Endothelial cell of umbilical vein (primary cell): Measurements from ENCODE around the gene PAEP. TPM values are rescaled to one million over a fixed set of nuclear protein-coding genes. Genes with fewer than 3 reads are reported as not detected.

Source experiments
- BruUV-seq: library from RNA; stranded (reverse); fragments of 400-500 nt; replicated peaks from 2 replicates; lab custom pipeline; 2021; lab: Mats Ljungman, UMichigan
- CTCF ChIA-PET: fragments of 300-600, 350-600 bp; sonication (Branson Sonifier 250); formaldehyde crosslinking; loops from one replicate; lab custom pipeline; 2021; ENCODE audit warnings: antibody characterized with exemption, inconsistent platforms; lab: Charles Lee
- POLR2A ChIA-PET: fragments of 300-600, 350-600 bp; sonication (Branson Sonifier 250); formaldehyde crosslinking; loops from one replicate; lab custom pipeline; 2021; ENCODE audit warnings: antibody characterized with exemption, inconsistent platforms; lab: Charles Lee
- DNase-seq: peaks from one replicate; pipeline ENCODE4 v3.0.0-alpha.2; 2011; ENCODE audit warnings: low read depth, low spot score
- FAIRE-seq: peaks from 2 replicates; lab custom pipeline; 2011; peaks lifted over from hg19 to GRCh38; lab: Jason Lieb, UNC
- H2AFZ ChIP-seq: 2 replicates; pipeline ENCODE4 v1.6.0; 2012; ENCODE audit warnings: low read depth, low read length, control low read depth, inconsistent platforms
- H3K27ac ChIP-seq: 2 replicates; pipeline ENCODE4 v1.5.1; 2011; ENCODE audit warnings: low read depth, mild to moderate bottlenecking, control low read depth, low read length, moderate library complexity; ENCODE audit not compliant: insufficient read depth
- H3K27me3 ChIP-seq, 2 experiments: 2 replicates each; pipeline versions ENCODE4 v1.6.0 to v1.6.1; 2011; ENCODE audit warnings: low read length in 2 of 2, mixed read lengths in 1 of 2; ENCODE audit not compliant: control insufficient read depth in 2 of 2, insufficient read depth in 2 of 2
- H3K36me3 ChIP-seq, 2 experiments: 2 replicates in 1 of 2; 3 replicates in 1 of 2; pipeline ENCODE4 v1.5.1; 2011; ENCODE audit warnings: low read length in 2 of 2, mild to moderate bottlenecking in 1 of 2, moderate library complexity in 1 of 2; ENCODE audit not compliant: control insufficient read depth in 2 of 2, insufficient read depth in 2 of 2; ENCODE audit errors: extremely low read depth in 1 of 2
- H3K4me1 ChIP-seq: 3 replicates; pipeline ENCODE4 v1.5.1; 2011; ENCODE audit warnings: mild to moderate bottlenecking, low read length; ENCODE audit not compliant: control insufficient read depth, insufficient read depth; ENCODE audit errors: extremely low read depth
- H3K4me2 ChIP-seq: 2 replicates; pipeline ENCODE4 v1.6.1; 2011; ENCODE audit warnings: low read length, control low read depth, mixed read lengths; ENCODE audit not compliant: insufficient read depth
- H3K4me3 ChIP-seq, 3 experiments: fragments of 200-600 bp in 1 of 3; sonication (generic), shearing (Covaris generic) in 1 of 3; replicated peaks in 1 of 3; 2 replicates each; pipeline ENCODE4 v1.5.1; 2011 to 2016; ENCODE audit warnings: control low read depth in 3 of 3, low read length in 3 of 3, mild to moderate bottlenecking in 2 of 3, inconsistent platforms in 1 of 3, low read depth in 1 of 3, moderate library complexity in 1 of 3; ENCODE audit not compliant: insufficient read depth in 1 of 3
- H3K79me2 ChIP-seq: 2 replicates; pipeline ENCODE4 v1.6.0; 2012; ENCODE audit warnings: low read length, inconsistent platforms; ENCODE audit not compliant: control insufficient read depth, insufficient read depth
- H3K9ac ChIP-seq: replicated peaks from 2 replicates; pipeline ENCODE3; 2011; ENCODE audit warnings: low read length, control low read depth; ENCODE audit not compliant: insufficient read depth; ENCODE audit errors: extremely low read depth
- H3K9me1 ChIP-seq: replicated peaks from 3 replicates; pipeline ENCODE4 v1.6.0; 2011; ENCODE audit warnings: mild to moderate bottlenecking, low read length; ENCODE audit not compliant: control insufficient read depth, insufficient read depth; ENCODE audit errors: extremely low read depth
- H3K9me3 ChIP-seq: replicated peaks from 2 replicates; pipeline ENCODE4 v1.5.1; 2012; ENCODE audit warnings: low read length, inconsistent platforms; ENCODE audit not compliant: control insufficient read depth, insufficient read depth
- H4K20me1 ChIP-seq: replicated peaks from 2 replicates; pipeline ENCODE3; 2011; ENCODE audit warnings: mild to moderate bottlenecking, low read length; ENCODE audit not compliant: control insufficient read depth, insufficient read depth; ENCODE audit errors: extremely low read depth
- EZH2 ChIP-seq: IDR thresholded peaks from 2 replicates; pipeline ENCODE4 v1.6.1; 2012; ENCODE audit warnings: borderline replicate concordance, low read depth, mild to moderate bottlenecking, moderate library complexity, low read length, inconsistent platforms; ENCODE audit not compliant: severe bottlenecking
- FOS ChIP-seq: IDR thresholded peaks from 2 replicates; pipeline ENCODE4 v1.6.1; 2011; ENCODE audit warnings: mild to moderate bottlenecking, low read length, moderate library complexity, borderline replicate concordance; ENCODE audit not compliant: insufficient read depth
- GATA2 ChIP-seq: IDR thresholded peaks from 2 replicates; pipeline ENCODE4 v1.7.0; 2011; ENCODE audit warnings: low read depth, mild to moderate bottlenecking, moderate library complexity, mixed read lengths, low read length; ENCODE audit not compliant: insufficient read length, insufficient read depth
- JUN ChIP-seq: IDR thresholded peaks from 2 replicates; pipeline ENCODE4 v1.6.1; 2011; ENCODE audit warnings: borderline replicate concordance, low read depth; ENCODE audit not compliant: insufficient read length, insufficient read depth
- MYC ChIP-seq: IDR thresholded peaks from one replicate; pipeline ENCODE4 v1.6.1; 2011; ENCODE audit warnings: mild to moderate bottlenecking, low read depth, low read length
- POLR2A ChIP-seq: IDR thresholded peaks from 2 replicates; pipeline ENCODE4 v1.6.1; 2012; ENCODE audit warnings: low read depth, mild to moderate bottlenecking, control low read depth, low read length
- POLR2AphosphoS5 ChIP-seq: IDR thresholded peaks from 2 replicates; pipeline ENCODE4 v1.6.1; 2012; ENCODE audit warnings: low read depth, mild to moderate bottlenecking, control low read depth, low read length, moderate library complexity; ENCODE audit not compliant: insufficient read depth
- dilution Hi-C: fragments of 300-500 bp; cut with MboI; formaldehyde crosslinking; loops from one replicate; pipeline ENCODE4 v1.15.0; 2019; ENCODE audit warnings: low sequenced_read_pairs; ENCODE audit not compliant: extremely low pct_ligation_motif_present
- intact Hi-C: fragments of 100-400 bp; cut with micrococcal nuclease; formaldehyde crosslinking; loops from one replicate; pipeline ENCODE4 v1.10.0; 2022
- polyA plus RNA-seq, 4 experiments: library from polyadenylated mRNA; depleted of rRNA in 3 of 4; stranded (reverse) in 3 of 4; unstranded in 1 of 4; fragments of >200 nt; gene quantifications; 2 replicates each; pipeline versions ENCODE4 v1.2.1 to v1.2.3, GENCODE V29; 2011 to 2012; ENCODE audit warnings: missing spikeins in 1 of 4
- total RNA-seq: library from RNA; stranded (reverse); gene quantifications from 2 replicates; pipeline ENCODE4 v1.2.3, GENCODE V29; 2021
- TF ChIP-seq, protein P1 (sequence below): IDR thresholded peaks from 2 replicates; pipeline ENCODE4 v1.6.1; 2011; ENCODE audit not compliant: insufficient read depth, insufficient read length
- TF ChIP-seq, protein P2 (sequence below), 2 donors: IDR thresholded peaks; 1 replicate in 1 of 2; 2 replicates in 1 of 2; pipeline ENCODE4 v1.5.1; 2011; ENCODE audit warnings: low read length in 2 of 2, mild to moderate bottlenecking in 2 of 2, moderate library complexity in 2 of 2, control low read depth in 1 of 2, inconsistent platforms in 1 of 2, low read depth in 1 of 2; ENCODE audit not compliant: insufficient read depth in 1 of 2; ENCODE audit errors: extremely low read depth in 1 of 2

The PAEP gene
- total and polyA plus RNA-seq, 2 donors (not counting 3 experiments of a cell fraction or from before 2014, with no cell fraction given) = not detected

DNA sequence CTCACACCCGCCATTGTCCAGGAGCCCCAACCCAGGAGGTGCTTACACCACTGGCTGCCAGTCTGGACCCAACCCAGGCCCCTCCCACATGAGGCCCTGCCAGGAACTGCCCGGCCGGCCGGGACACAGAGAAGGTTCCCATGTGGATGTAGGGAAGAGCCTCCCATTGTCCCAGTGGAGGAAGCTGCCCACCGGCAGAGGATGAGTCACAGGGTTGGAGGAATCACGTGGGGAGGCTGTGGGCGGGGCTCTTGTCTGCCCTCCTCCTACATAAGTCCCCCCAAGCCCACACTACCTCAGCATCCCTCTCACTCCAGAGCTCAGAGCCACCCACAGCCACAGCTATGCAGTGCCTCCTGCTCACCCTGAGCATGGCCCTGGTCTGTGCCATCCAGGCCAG is 26.1 kb downstream of the PAEP start:
- TF ChIP-seq, protein P1, sequence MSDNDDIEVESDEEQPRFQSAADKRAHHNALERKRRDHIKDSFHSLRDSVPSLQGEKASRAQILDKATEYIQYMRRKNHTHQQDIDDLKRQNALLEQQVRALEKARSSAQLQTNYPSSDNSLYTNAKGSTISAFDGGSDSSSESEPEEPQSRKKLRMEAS = peak; percentile 24
- no peak for TF ChIP-seq POLR2A
- Histone ChIP-seq H4K20me1 (no peaks in the 10 kb centered on the region), H3K4me3 (no peak overlapping the region), H3K9ac (no peak overlapping the region), H3K79me2 (no peaks in the 10 kb centered on the region), H3K4me1 (peaks cover 6% of the 10 kb centered on the region), H3K9me3 (no peaks in the 10 kb centered on the region), H3K27ac (peak overlapping the region; percentile 3), H3K9me1 (no peaks in the 10 kb centered on the region), H3K4me2 (no peak overlapping the region), H3K36me3 (no peaks in the 10 kb centered on the region), H2AFZ (peak overlapping the region; percentile 37), H3K27me3 (no peaks in the 10 kb centered on the region)
- ChIA-PET CTCF (no interaction called here), POLR2A (no interaction called here)
- intact Hi-C loops = no loop called here
- no TSS peak for BruUV-seq
- peak; percentile 31 for DNase-seq
- FAIRE-seq = no peak
- dilution Hi-C loops = no loop called here

DNA sequence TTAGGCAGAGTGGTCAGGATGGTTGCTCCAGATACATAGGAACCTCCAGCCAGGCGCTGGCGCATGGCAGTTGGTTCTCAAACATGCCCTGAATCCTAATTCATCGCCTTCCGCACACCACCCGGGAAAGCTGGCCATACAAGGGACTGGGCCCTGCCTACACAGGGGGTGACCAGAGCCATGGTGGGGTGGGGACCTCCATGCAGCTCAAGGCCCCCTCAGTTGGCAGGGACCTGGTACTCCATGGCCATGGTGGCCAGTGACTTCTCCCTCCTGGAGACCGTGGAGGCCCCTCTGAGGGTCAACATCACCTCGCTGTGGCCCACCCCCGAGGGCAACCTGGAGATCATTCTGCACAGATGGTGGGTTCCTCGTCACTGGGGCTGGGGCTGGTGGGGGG is 26.8 kb downstream of the PAEP start:
- Histone ChIP-seq H3K79me2 (no peaks in the 10 kb centered on the region), H3K27ac (no peak overlapping the region), H2AFZ (no peak overlapping the region), H3K27me3 (no peaks in the 10 kb centered on the region), H3K9me3 (no peaks in the 10 kb centered on the region), H3K4me2 (no peak overlapping the region), H3K4me3 (no peak overlapping the region), H3K4me1 (peaks cover 6% of the 10 kb centered on the region), H3K9me1 (no peaks in the 10 kb centered on the region), H4K20me1 (no peaks in the 10 kb centered on the region), H3K36me3 (no peaks in the 10 kb centered on the region), H3K9ac (no peak overlapping the region)
- no peak for DNase-seq
- no TSS peak for BruUV-seq
- CTCF ChIA-PET = no interaction called here
- POLR2A ChIA-PET = no interaction called here
- dilution Hi-C loops (no loop called here), intact Hi-C loops (no loop called here)
- TF ChIP-seq GATA2 (no peak), MYC (no peak), JUN (no peak), FOS (no peak), POLR2AphosphoS5 (no peak), EZH2 (no peak), POLR2A (no peak)
- TF ChIP-seq, protein P2, sequence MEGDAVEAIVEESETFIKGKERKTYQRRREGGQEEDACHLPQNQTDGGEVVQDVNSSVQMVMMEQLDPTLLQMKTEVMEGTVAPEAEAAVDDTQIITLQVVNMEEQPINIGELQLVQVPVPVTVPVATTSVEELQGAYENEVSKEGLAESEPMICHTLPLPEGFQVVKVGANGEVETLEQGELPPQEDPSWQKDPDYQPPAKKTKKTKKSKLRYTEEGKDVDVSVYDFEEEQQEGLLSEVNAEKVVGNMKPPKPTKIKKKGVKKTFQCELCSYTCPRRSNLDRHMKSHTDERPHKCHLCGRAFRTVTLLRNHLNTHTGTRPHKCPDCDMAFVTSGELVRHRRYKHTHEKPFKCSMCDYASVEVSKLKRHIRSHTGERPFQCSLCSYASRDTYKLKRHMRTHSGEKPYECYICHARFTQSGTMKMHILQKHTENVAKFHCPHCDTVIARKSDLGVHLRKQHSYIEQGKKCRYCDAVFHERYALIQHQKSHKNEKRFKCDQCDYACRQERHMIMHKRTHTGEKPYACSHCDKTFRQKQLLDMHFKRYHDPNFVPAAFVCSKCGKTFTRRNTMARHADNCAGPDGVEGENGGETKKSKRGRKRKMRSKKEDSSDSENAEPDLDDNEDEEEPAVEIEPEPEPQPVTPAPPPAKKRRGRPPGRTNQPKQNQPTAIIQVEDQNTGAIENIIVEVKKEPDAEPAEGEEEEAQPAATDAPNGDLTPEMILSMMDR (IDR thresholded peaks at IDR 0.05; ENCODE audit: extremely low read depth in 1 of 2, insufficient read depth in 1 of 2, low read depth in 1 of 2, low read length in 2 of 2) = no peak
- TF ChIP-seq, protein P1 = no peak
- FAIRE-seq = no peak
